Left ventricle myocardium inferior (tissue), 1 donor: ENCODE measurements around the gene EXOSC3. TPM values are rescaled to one million over a fixed set of nuclear protein-coding genes. Genes with fewer than 3 reads are reported as not detected.
"Not testable (repeated sequence)": the region's sequence is repeated elsewhere in the genome, so short reads cannot be mapped to it uniquely, and the experiment has no call there.

Experiments used
- DNase-seq: peaks from one replicate; pipeline ENCODE4 v3.0.0-alpha.2; 2020
- H3K27ac ChIP-seq: fragments of 200-600 bp; replicated peaks from 2 replicates; pipeline ENCODE4 v1.8.0; 2021
- H3K27me3 ChIP-seq: fragments of 200-600 bp; 2 replicates; pipeline ENCODE4 v1.8.0; 2021; ENCODE audit warnings: low read depth
- H3K36me3 ChIP-seq: fragments of 200-600 bp; 2 replicates; pipeline ENCODE4 v1.8.0; 2021
- H3K4me1 ChIP-seq: fragments of 200-600 bp; 2 replicates; pipeline ENCODE4 v1.8.0; 2021
- H3K4me3 ChIP-seq: fragments of 200-600 bp; 2 replicates; pipeline ENCODE4 v1.8.0; 2021; ENCODE audit warnings: mild to moderate bottlenecking, moderate library complexity
- H3K9me3 ChIP-seq: fragments of 200-600 bp; replicated peaks from 2 replicates; pipeline ENCODE4 v1.8.0; 2021
- intact Hi-C: fragments of 100-400 bp; cut with micrococcal nuclease; formaldehyde crosslinking; loops from one replicate; pipeline ENCODE4 v1.11.0; 2022
- long read RNA-seq: library from polyadenylated mRNA; unstranded; transcript quantifications from one replicate; pipeline ENCODE4 v2.0.0, GENCODE V29; 2021
- total RNA-seq: library from RNA; stranded (reverse); fragmentation: NEBNext Ultra II Directional; extraction: Animal tissue kit (Norgen Biotek cat#: 25700); gene quantifications from one replicate; pipeline ENCODE4 v1.2.1, GENCODE V29; 2021
- TF ChIP-seq, protein P1 (sequence below): fragments of 200-600 bp; IDR thresholded peaks from 2 replicates; pipeline ENCODE4 v1.8.0; 2021; ENCODE audit warnings: antibody characterized with exemption, mild to moderate bottlenecking, borderline replicate concordance
- donor health status: DM: no; HTN: yes; CAD: no; lungs with severe emphysema.

Gene EXOSC3
- 15.9 TPM for total RNA-seq
- long read RNA-seq, transcript EXOSC3-201 (4 exons, 1,806 nt): major isoform, 9 of 15 reads
- long read RNA-seq, partial matches to known transcripts: 0 of 15 reads
- long read RNA-seq, other reads (novel, unspliced or antisense): 3 of 15 reads

DNA sequence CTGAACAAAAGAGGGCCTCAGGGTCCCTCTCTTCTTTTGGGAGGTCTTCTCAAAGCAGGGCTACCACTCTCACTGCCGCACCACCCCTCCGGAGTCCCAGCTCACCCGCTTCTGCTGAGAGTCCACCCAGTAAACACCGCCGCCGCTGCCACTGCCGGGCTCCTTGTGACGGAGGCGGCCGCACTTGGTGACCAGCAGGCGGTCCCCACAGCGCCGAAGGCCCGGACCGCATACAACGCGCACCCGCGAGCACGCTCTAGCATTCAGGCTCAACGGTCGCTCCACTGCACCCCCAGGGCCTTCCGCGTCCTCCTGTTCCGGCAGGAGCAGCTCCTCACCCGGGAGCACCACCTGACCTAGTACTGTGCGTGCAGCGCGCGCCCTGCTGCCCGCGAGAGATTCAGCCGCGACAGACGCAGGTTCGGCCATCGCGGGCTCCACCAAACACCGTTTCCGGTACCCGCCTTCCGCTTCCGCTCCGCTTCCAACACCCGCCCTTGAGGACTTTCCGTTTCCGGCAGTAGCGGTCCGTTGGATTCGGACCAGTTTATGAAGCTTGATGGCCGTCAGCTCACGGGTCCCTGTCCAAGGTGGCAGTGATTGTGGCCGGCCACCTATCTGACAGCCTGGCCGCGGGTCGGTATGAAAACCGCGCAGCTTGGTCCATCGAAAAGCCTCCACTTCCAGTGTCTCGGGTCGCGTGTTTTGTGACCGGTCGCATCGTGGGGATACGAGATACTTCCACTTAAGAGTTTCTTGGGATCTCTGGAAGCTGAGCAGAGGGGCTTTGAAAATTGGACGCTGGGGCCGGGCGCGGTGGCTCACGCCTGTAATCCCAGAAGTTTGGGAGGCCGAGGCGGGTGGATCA is at the start of gene EXOSC3:
TSS of gene EXOSC3 (minus strand) at position 449 of the 868 bp plus-strand sequence. CDS start at position 429, 20 bp downstream.
- peaks cover 32% of the 10 kb centered on the region for H3K4me1 ChIP-seq
- H3K4me3 ChIP-seq: peak within 1 kb of the TSS; percentile 91
- H3K27ac ChIP-seq: peak within 1 kb of the TSS; percentile 88
- TF ChIP-seq, protein P1, sequence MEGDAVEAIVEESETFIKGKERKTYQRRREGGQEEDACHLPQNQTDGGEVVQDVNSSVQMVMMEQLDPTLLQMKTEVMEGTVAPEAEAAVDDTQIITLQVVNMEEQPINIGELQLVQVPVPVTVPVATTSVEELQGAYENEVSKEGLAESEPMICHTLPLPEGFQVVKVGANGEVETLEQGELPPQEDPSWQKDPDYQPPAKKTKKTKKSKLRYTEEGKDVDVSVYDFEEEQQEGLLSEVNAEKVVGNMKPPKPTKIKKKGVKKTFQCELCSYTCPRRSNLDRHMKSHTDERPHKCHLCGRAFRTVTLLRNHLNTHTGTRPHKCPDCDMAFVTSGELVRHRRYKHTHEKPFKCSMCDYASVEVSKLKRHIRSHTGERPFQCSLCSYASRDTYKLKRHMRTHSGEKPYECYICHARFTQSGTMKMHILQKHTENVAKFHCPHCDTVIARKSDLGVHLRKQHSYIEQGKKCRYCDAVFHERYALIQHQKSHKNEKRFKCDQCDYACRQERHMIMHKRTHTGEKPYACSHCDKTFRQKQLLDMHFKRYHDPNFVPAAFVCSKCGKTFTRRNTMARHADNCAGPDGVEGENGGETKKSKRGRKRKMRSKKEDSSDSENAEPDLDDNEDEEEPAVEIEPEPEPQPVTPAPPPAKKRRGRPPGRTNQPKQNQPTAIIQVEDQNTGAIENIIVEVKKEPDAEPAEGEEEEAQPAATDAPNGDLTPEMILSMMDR: peak; percentile 38
- intact Hi-C loops: no loop called here
- H3K9me3 ChIP-seq: no peaks in the 10 kb centered on the region
- H3K27me3 ChIP-seq: peaks cover 11% of the 10 kb centered on the region
- DNase-seq: peak; percentile 89
- H3K36me3 ChIP-seq: peaks cover 39% of the 10 kb centered on the region

DNA sequence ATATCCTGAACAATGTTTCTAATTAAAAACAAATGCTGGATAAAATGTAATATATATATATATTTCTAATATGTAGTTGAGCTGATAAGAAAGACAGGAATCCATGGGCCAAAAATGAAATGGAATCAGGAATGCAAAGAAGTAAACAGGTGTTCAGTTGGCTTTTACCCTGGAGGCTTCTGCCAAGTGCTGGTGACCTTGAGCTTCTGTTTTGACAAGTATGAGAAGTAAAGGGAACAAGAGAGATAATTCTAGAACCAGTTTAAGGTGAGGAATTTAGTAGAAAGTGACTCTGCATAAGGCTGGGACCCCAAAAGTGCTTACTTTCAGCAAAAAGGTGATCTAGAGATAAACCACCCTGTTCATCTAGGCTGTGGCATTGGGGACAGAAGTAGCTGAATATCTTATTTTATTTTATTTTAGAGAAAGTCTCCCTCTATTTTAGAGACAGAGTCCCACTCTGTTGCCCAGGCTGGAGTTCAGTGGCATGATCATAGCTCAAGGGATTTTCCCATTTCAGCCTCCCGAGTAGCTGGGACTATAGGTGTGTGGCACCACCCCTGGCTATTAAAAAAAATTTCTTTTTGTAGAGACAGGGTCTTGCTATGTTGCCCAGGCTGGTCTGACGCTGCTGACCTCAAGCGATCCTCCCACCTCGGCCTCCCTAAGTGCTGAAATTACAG is 42.8 kb upstream of the EXOSC3 start:
- Histone ChIP-seq H3K4me3 (no peak overlapping the region), H3K27ac (no peak overlapping the region), H3K27me3 (no peaks in the 10 kb centered on the region), H3K36me3 (peaks cover 73% of the 10 kb centered on the region), H3K4me1 (peaks cover 6% of the 10 kb centered on the region), H3K9me3 (peaks cover 3% of the 10 kb centered on the region)
- intact Hi-C loops: no loop called here
- TF ChIP-seq, protein P1: no peak
- DNase-seq: no peak

DNA sequence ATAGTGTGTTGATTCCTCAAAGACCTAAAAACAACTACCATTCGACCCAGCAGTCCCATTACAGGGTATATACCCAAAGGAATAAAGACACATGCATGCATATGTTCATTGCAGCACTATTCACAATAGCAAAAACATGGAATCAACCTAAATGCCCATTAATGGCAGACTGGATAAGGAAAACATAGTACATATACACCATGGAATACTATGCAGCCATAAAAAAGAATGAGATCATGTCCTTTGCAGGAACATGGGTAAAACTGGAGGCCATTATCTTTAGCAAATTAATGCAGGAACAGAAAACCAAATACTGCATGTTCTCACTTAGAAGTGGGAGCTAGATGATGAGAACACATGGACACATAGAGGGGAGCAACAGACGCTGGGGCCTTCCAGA is 40.3 kb upstream of the EXOSC3 start:
- H3K36me3 ChIP-seq: peaks cover 86% of the 10 kb centered on the region
- H3K27me3 ChIP-seq, H3K4me3 ChIP-seq, intact Hi-C loops, H3K9me3 ChIP-seq, DNase-seq, H3K27ac ChIP-seq, H3K4me1 ChIP-seq: not testable (repeated sequence)

DNA sequence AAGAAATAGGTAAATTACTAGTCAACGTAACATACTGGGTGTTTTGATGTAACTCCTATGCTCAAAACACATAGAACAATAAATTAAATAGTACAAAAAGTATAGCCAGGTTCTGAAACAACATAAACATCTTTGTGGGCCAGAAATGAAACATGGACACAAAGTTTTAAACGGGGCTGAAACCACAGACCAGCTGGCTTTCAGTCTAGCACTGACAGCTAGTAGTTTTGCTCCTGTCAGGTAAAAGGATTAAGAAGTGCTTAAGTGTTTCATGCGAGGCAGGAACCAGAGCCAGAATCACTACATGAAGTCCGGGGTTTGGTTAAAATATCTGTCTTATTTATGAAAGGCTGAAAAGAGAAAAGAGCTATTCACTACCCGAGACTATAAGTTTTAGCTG is 35.3 kb upstream of the EXOSC3 start:
- no peak overlapping the region for H3K4me3 ChIP-seq
- no peak for DNase-seq
- H3K9me3 ChIP-seq: peaks cover 2% of the 10 kb centered on the region
- no peak overlapping the region for H3K27ac ChIP-seq
- TF ChIP-seq, protein P1: no peak
- peaks cover 50% of the 10 kb centered on the region for H3K36me3 ChIP-seq
- H3K27me3 ChIP-seq: no peaks in the 10 kb centered on the region
- no peaks in the 10 kb centered on the region for H3K4me1 ChIP-seq
- intact Hi-C loops: no loop called here

DNA sequence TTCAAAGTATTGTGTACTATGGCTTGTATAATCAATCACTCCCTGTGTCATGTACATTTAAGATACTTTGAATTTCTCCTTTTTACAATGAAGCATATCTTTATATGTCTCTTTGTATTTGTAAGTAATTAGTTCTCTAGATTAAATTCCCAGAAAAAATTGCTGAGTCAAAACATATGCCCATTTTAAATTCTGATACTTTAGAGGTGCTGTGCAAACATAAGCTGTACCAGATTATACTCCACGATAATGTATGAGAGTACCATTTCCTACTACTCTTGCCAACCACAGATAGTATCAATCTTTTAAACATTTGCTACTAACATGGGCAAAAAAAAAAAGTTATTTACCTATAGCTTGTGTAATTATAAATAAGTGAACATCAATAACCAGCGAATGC is 34.0 kb upstream of the EXOSC3 start:
- no peak overlapping the region for H3K4me3 ChIP-seq
- intact Hi-C loops: no loop called here
- no peaks in the 10 kb centered on the region for H3K4me1 ChIP-seq
- no peaks in the 10 kb centered on the region for H3K9me3 ChIP-seq
- peaks cover 38% of the 10 kb centered on the region for H3K36me3 ChIP-seq
- TF ChIP-seq, protein P1: no peak
- no peaks in the 10 kb centered on the region for H3K27me3 ChIP-seq
- no peak for DNase-seq
- H3K27ac ChIP-seq: no peak overlapping the region
